Posterior cingulate gyrus (tissue), 11 donors: ENCODE results near the gene GADD45A.

Source experiments
- DNase-seq, 10 donors: peaks; one replicate each; pipeline versions ENCODE4 v3.0.0 to v3.0.0-alpha.2; 2020 to 2021; ENCODE audit warnings: mixed read lengths in 3 of 10
- intact Hi-C: fragments of 100-400 bp; cut with DNase I; formaldehyde crosslinking; loops from one replicate; pipeline ENCODE4 v1.15.1; 2023

The GADD45A gene

GRCh38 chr1:67666636-67667035, 18.4 kb upstream of the GADD45A start:
- no peak for DNase-seq
- intact Hi-C loops, result no loop called here

- intact Hi-C loops, result no loop called here
- DNase-seq, result no peak
These were observed 16.3 kb upstream of the GADD45A start for GRCh38 chr1:67668660-67669059.

- intact Hi-C loops, result no loop called here
- DNase-seq, result no peak
These were observed 12.7 kb upstream of the GADD45A start for GRCh38 chr1:67672260-67672803.

GRCh38 chr1:67673468-67674201, 11.4 kb upstream of the GADD45A start:
- intact Hi-C loops, result no loop called here

GRCh38 chr1:67674260-67675011, 10.6 kb upstream of the GADD45A start:
- intact Hi-C loops, result no loop called here
- no peak for DNase-seq

More at GRCh38 chr1:67673468-67674201, 11.4 kb upstream of the GADD45A start:
- no peak for DNase-seq

GRCh38 chr1:67675800-67676199, 9.2 kb upstream of the GADD45A start:
- DNase-seq, result no peak
- intact Hi-C loops, result no loop called here

- DNase-seq, result no peak
- intact Hi-C loops, result no loop called here
These were observed 8.7 kb upstream of the GADD45A start for GRCh38 chr1:67676287-67676686.

GRCh38 chr1:67676946-67677345, 8.1 kb upstream of the GADD45A start:
- DNase-seq, result no peak
- intact Hi-C loops, result no loop called here

- intact Hi-C loops, result no loop called here
- no peak for DNase-seq
These were observed 7.6 kb upstream of the GADD45A start for GRCh38 chr1:67677408-67677807.

- no peak for DNase-seq
- intact Hi-C loops, result no loop called here
These were observed 7.1 kb upstream of the GADD45A start for GRCh38 chr1:67677930-67678329.

- no peak for DNase-seq
- intact Hi-C loops, result no loop called here
These were observed 5.3 kb upstream of the GADD45A start for GRCh38 chr1:67679691-67680090.

GRCh38 chr1:67680486-67680885, 4.5 kb upstream of the GADD45A start:
- intact Hi-C loops, result no loop called here
- DNase-seq, result no peak

GRCh38 chr1:67682659-67683197, 2.3 kb upstream of the GADD45A start:
- DNase-seq, result no peak
- intact Hi-C loops, result no loop called here

GRCh38 chr1:67683316-67683715, 1.7 kb upstream of the GADD45A start:
- intact Hi-C loops, result no loop called here
- no peak for DNase-seq

GRCh38 chr1:67683766-67684525, 1.1 kb upstream of the GADD45A start:
- DNase-seq, result peak in 5 of 10 donors; percentile 18 to 80 (median 22)
- intact Hi-C loops, result no loop called here

GRCh38 chr1:67684526-67685066, 405 bp upstream of the GADD45A start:
- intact Hi-C loops, result loop anchor here (5.0 kb wide), 1 partner anchor 152 kb away; no protein-coding TSS in a partner anchor
- DNase-seq, result no peak

GRCh38 chr1:67685558-67686266, 711 bp downstream of the GADD45A start:
- intact Hi-C loops, result loop anchor here (2.0 to 5.0 kb wide), 2 partner anchors 73 to 153 kb away; no protein-coding TSS in a partner anchor
- peak in 7 of 10 donors; percentile 20 to 85 (median 29) for DNase-seq

- intact Hi-C loops, result loop anchor here (2.0 to 5.0 kb wide), 2 partner anchors 72 to 154 kb away; no protein-coding TSS in a partner anchor
- peak; percentile 36 to 92 (median 60) for DNase-seq
These were observed 1.5 kb downstream of the GADD45A start for GRCh38 chr1:67686267-67687197.
